SK-N-SH (cell line): ENCODE results near the gene PPA1. TPM values are rescaled to one million over a fixed set of nuclear protein-coding genes. Genes with fewer than 3 reads are reported as not detected.
A peak's percentile ranks its signal among the peaks of the same experiment; 100 is the strongest.

Experiments
- CTCF ChIA-PET: fragments of 300-600, 350-600 bp; formaldehyde crosslinking; extraction: SDS; loops from one replicate; lab custom pipeline; 2021; lab: Yijun Ruan, JAX
- POLR2A ChIA-PET: fragments of 350-600 bp; sonication (Branson Sonifier 250); formaldehyde crosslinking; extraction: SDS; loops from one replicate; lab custom pipeline; 2020; ENCODE audit warnings: antibody characterized with exemption, inconsistent platforms; lab: Yijun Ruan, JAX
- DNase-seq: peaks from one replicate; pipeline ENCODE4 v3.0.0; 2012
- H2AFZ ChIP-seq: fragments of 200-600 bp; sonication (generic); 2 replicates; pipeline ENCODE4 v1.8.1; 2016; ENCODE audit warnings: antibody characterized with exemption, mild to moderate bottlenecking, low read depth
- H3F3A ChIP-seq: fragments of 200-600 bp; sonication (generic); replicated peaks from 2 replicates; pipeline ENCODE3; 2016; ENCODE audit warnings: antibody characterized with exemption, mild to moderate bottlenecking; ENCODE audit not compliant: insufficient read depth
- H3K27ac ChIP-seq, 2 experiments: fragments of 200-500 bp in 1 of 2; fragments of 200-600 bp in 1 of 2; sonication (Bioruptor generic) in 1 of 2; sonication (generic), shearing (Covaris generic) in 1 of 2; 2 replicates each; pipeline versions ENCODE4 v1.5.1 to v1.6.1; 2014 to 2016; ENCODE audit warnings: low read depth in 2 of 2, inconsistent platforms in 1 of 2, low read length in 1 of 2, mild to moderate bottlenecking in 1 of 2, mixed read lengths in 1 of 2
- H3K27me3 ChIP-seq: fragments of 200-600 bp; sonication (generic), shearing (Covaris generic); 2 replicates; pipeline ENCODE4 v1.6.1; 2016; ENCODE audit warnings: mixed run types; ENCODE audit not compliant: insufficient read depth
- H3K36me3 ChIP-seq, 2 experiments: fragments of 200-500 bp in 1 of 2; fragments of 200-600 bp in 1 of 2; sonication (Bioruptor generic) in 1 of 2; sonication (generic) in 1 of 2; replicated peaks in 1 of 2; 2 replicates each; pipeline versions ENCODE3 to v1.5.1; 2014 to 2016; ENCODE audit warnings: low read length in 1 of 2, mild to moderate bottlenecking in 1 of 2; ENCODE audit not compliant: insufficient read depth in 2 of 2, control insufficient read depth in 1 of 2
- H3K4me1 ChIP-seq, 2 experiments: fragments of 200-500 bp in 1 of 2; fragments of 200-600 bp in 1 of 2; sonication (Bioruptor generic) in 1 of 2; sonication (generic), shearing (Covaris generic) in 1 of 2; 2 replicates each; pipeline versions ENCODE4 v1.5.1 to v1.6.1; 2014 to 2016; ENCODE audit warnings: low read depth in 1 of 2, low read length in 1 of 2, mixed run types in 1 of 2; ENCODE audit not compliant: insufficient read depth in 2 of 2, control insufficient read depth in 1 of 2
- H3K4me2 ChIP-seq: fragments of 200-600 bp; sonication (generic), shearing (Covaris generic); 2 replicates; pipeline ENCODE4 v1.6.1; 2017; ENCODE audit warnings: mixed run types
- H3K4me3 ChIP-seq, 2 experiments: fragments of 200-500 bp in 1 of 2; fragments of 200-600 bp in 1 of 2; sonication (Bioruptor generic) in 1 of 2; sonication (generic), shearing (Covaris generic) in 1 of 2; 2 replicates each; pipeline versions ENCODE4 v1.5.1 to v1.8.1; 2014 to 2016; ENCODE audit warnings: low read depth in 2 of 2, inconsistent platforms in 1 of 2, low read length in 1 of 2, mild to moderate bottlenecking in 1 of 2, mixed read lengths in 1 of 2, moderate library complexity in 1 of 2
- H3K79me2 ChIP-seq: fragments of 200-600 bp; sonication (generic); 2 replicates; pipeline ENCODE4 v1.8.1; 2017; ENCODE audit warnings: mild to moderate bottlenecking; ENCODE audit not compliant: insufficient read depth
- H3K9ac ChIP-seq: fragments of 200-600 bp; sonication (generic); 2 replicates; pipeline ENCODE4 v1.6.1; 2017; ENCODE audit warnings: mixed run types
- H3K9me2 ChIP-seq: fragments of 200-600 bp; sonication (generic); 2 replicates; pipeline ENCODE4 v1.6.1; 2017; ENCODE audit warnings: mixed run types
- H3K9me3 ChIP-seq: fragments of 200-600 bp; sonication (generic); 2 replicates; pipeline ENCODE4 v1.6.1; 2017; ENCODE audit warnings: mixed run types, mild to moderate bottlenecking, moderate library complexity
- H4K20me1 ChIP-seq: fragments of 200-600 bp; sonication (generic); 2 replicates; pipeline ENCODE4 v1.6.1; 2017; ENCODE audit warnings: mild to moderate bottlenecking, mixed run types; ENCODE audit not compliant: insufficient read depth
- GATA2 ChIP-seq: sonication (generic); formaldehyde crosslinking; IDR thresholded peaks from 2 replicates; pipeline ENCODE4 v1.5.0; 2020; ENCODE audit warnings: mild to moderate bottlenecking, missing genetic modification reagents
- MEF2A ChIP-seq: IDR thresholded peaks from 2 replicates; pipeline ENCODE4 v1.4.0; 2012; ENCODE audit warnings: low read depth, borderline replicate concordance
- MXI1 ChIP-seq: IDR thresholded peaks from 2 replicates; pipeline ENCODE4 v1.6.1; 2012; ENCODE audit warnings: mild to moderate bottlenecking, low read depth, low read length, improper control_type of control experiment
- NFIC ChIP-seq: IDR thresholded peaks from 2 replicates; pipeline ENCODE4 v1.4.0; 2012; ENCODE audit warnings: borderline replicate concordance
- NRF1 ChIP-seq: IDR thresholded peaks from 2 replicates; pipeline ENCODE4 v1.6.1; 2012; ENCODE audit warnings: low read depth, mild to moderate bottlenecking, low read length
- PBX3 ChIP-seq: IDR thresholded peaks from 2 replicates; pipeline ENCODE4; 2012
- POLR2AphosphoS5 ChIP-seq: IDR thresholded peaks from 2 replicates; pipeline ENCODE4 v1.6.1; 2012; ENCODE audit warnings: low read depth, low read length
- RAD21 ChIP-seq: IDR thresholded peaks from 2 replicates; pipeline ENCODE4 v1.6.1; 2012; ENCODE audit warnings: mild to moderate bottlenecking, low read length
- RCOR1 ChIP-seq: fragments of 150-350 bp; IDR thresholded peaks from 2 replicates; pipeline ENCODE4 v1.6.1; 2017; ENCODE audit warnings: antibody characterized with exemption, low read length
- SIN3A ChIP-seq: IDR thresholded peaks from 2 replicates; pipeline ENCODE4 v1.6.1; 2012; ENCODE audit warnings: low read depth, mild to moderate bottlenecking, low read length, moderate library complexity, borderline replicate concordance
- SMC3 ChIP-seq: IDR thresholded peaks from 2 replicates; pipeline ENCODE4 v1.6.1; 2012; ENCODE audit warnings: low read depth, low read length, improper control_type of control experiment
- TAF1 ChIP-seq: IDR thresholded peaks from 2 replicates; pipeline ENCODE4 v1.6.1; 2012; ENCODE audit warnings: low read depth, mild to moderate bottlenecking, low read length, moderate library complexity, borderline replicate concordance
- USF2 ChIP-seq: fragments of 150-350 bp; IDR thresholded peaks from 2 replicates; pipeline ENCODE4 v1.6.1; 2017; ENCODE audit warnings: antibody characterized with exemption, low read length, low read depth, borderline replicate concordance
- YY1 ChIP-seq: IDR thresholded peaks from 2 replicates; pipeline ENCODE4 v1.4.0; 2012; ENCODE audit warnings: low read depth, mild to moderate bottlenecking
- WGBS: methylation state at CpG from one replicate; pipeline ENCODE4 v1.1.6; 2017; ENCODE audit warnings: low lambda C conversion rate; 5-methylcytosine and 5-hydroxymethylcytosine counted together
- polyA plus RNA-seq, 3 experiments: library from polyadenylated mRNA; depleted of rRNA; stranded (reverse); fragments of >200 nt; gene quantifications; 2 replicates each; pipeline ENCODE4 v1.2.3, GENCODE V29; 2012
- TF ChIP-seq, protein P1 (sequence below): IDR thresholded peaks from 2 replicates; pipeline ENCODE4 v1.4.0; 2012; ENCODE audit warnings: low read depth
- TF ChIP-seq, protein P2 (sequence below): IDR thresholded peaks from 2 replicates; pipeline ENCODE4 v1.4.0; 2012; ENCODE audit warnings: low read depth, borderline replicate concordance
- TF ChIP-seq, protein P3 (sequence below): fragments of 200-600 bp; sonication (generic); IDR thresholded peaks from 2 replicates; pipeline ENCODE4 v1.6.1; 2017; ENCODE audit warnings: antibody characterized with exemption, mild to moderate bottlenecking, moderate library complexity

Gene PPA1
- 116 and 125 TPM in 2 replicates for polyA plus RNA-seq (2012; rRNA removed)
- polyA plus RNA-seq (2012; cell fraction: cytosol; rRNA removed): 164 and 209 TPM in 2 replicates
- 32.6 and 73.5 TPM in 2 replicates for polyA plus RNA-seq (2012; cell fraction: nucleus; rRNA removed)

- TF ChIP-seq USF2 (peak; percentile 52; the same call in 1 of the 2 replicates), RCOR1 (0 out of 2 replicates have a peak, but pooled peaks have one; percentile 11), GATA2 (0 out of 2 replicates have a peak, but pooled peaks have one; percentile 34), TAF1 (peak; percentile 66), MEF2A (no peak), NRF1 (peak; percentile 92), PBX3 (no peak), RAD21 (0 out of 2 replicates have a peak, but pooled peaks have one; percentile 3), NFIC (no peak), POLR2AphosphoS5 (peak; percentile 75), SIN3A (peak; percentile 87; the same call in 1 of the 2 replicates), SMC3 (no peak), MXI1 (peak; percentile 99), YY1 (peak; percentile 65; the same call in 1 of the 2 replicates)
- TF ChIP-seq, protein P1, sequence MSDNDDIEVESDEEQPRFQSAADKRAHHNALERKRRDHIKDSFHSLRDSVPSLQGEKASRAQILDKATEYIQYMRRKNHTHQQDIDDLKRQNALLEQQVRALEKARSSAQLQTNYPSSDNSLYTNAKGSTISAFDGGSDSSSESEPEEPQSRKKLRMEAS: peak; percentile 98
- TF ChIP-seq, protein P2, sequence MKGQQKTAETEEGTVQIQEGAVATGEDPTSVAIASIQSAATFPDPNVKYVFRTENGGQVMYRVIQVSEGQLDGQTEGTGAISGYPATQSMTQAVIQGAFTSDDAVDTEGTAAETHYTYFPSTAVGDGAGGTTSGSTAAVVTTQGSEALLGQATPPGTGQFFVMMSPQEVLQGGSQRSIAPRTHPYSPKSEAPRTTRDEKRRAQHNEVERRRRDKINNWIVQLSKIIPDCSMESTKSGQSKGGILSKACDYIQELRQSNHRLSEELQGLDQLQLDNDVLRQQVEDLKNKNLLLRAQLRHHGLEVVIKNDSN: peak; percentile 78
- TF ChIP-seq, protein P3, sequence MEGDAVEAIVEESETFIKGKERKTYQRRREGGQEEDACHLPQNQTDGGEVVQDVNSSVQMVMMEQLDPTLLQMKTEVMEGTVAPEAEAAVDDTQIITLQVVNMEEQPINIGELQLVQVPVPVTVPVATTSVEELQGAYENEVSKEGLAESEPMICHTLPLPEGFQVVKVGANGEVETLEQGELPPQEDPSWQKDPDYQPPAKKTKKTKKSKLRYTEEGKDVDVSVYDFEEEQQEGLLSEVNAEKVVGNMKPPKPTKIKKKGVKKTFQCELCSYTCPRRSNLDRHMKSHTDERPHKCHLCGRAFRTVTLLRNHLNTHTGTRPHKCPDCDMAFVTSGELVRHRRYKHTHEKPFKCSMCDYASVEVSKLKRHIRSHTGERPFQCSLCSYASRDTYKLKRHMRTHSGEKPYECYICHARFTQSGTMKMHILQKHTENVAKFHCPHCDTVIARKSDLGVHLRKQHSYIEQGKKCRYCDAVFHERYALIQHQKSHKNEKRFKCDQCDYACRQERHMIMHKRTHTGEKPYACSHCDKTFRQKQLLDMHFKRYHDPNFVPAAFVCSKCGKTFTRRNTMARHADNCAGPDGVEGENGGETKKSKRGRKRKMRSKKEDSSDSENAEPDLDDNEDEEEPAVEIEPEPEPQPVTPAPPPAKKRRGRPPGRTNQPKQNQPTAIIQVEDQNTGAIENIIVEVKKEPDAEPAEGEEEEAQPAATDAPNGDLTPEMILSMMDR: peak; percentile 29
Observed at GRCh38 chr10:70233109-70233938, at the start of gene PPA1. Gene PPA1, minus strand, starts transcription at chr10:70233429. Its CDS starts 102 bp downstream, at chr10:70233327.

More at GRCh38 chr10:70233109-70233938, at the start of gene PPA1:
- peak within 1 kb of the TSS; percentile 99 for H3K4me2 ChIP-seq
- peak within 1 kb of the TSS; percentile 98 for H2AFZ ChIP-seq
- peak within 1 kb of the TSS; percentile 51 to 55 for H3K27ac ChIP-seq
- DNase-seq: peak; percentile 100
- peak within 1 kb of the TSS; percentile 86 for H3K9ac ChIP-seq
- ChIA-PET POLR2A (interaction anchor here (0.7 to 1.1 kb wide), 2 partner anchors 12 to 131 kb away, joined by 3 to 6 read pairs; no protein-coding TSS in a partner anchor), CTCF (interaction anchor here (0.8 to 4.5 kb wide), 6 partner anchors 11 to 172 kb away, joined by 3 to 48 read pairs (median 4); no protein-coding TSS in a partner anchor)
- H3K9me3 ChIP-seq: no peaks in the 10 kb centered on the region
- WGBS: 3% methylated on average over 20 of the region's 74 CpGs
- H3K9me2 ChIP-seq: no peaks in the 10 kb centered on the region
- H3K4me1 ChIP-seq: peaks cover 0 to 6% of the 10 kb centered on the region in 2 experiments; a peak in 3 of 4 replicates
- peaks cover 10% of the 10 kb centered on the region; the same call in 1 of the 2 replicates for H4K20me1 ChIP-seq
- peaks cover 13% of the 10 kb centered on the region for H3F3A ChIP-seq
- H3K36me3 ChIP-seq: peaks cover 5 to 14% of the 10 kb centered on the region in 2 experiments
- peak within 1 kb of the TSS; percentile 93 to 94 for H3K4me3 ChIP-seq
- no peaks in the 10 kb centered on the region for H3K27me3 ChIP-seq
- H3K79me2 ChIP-seq: peaks cover 42% of the 10 kb centered on the region
